M059J (cell line): ENCODE measurements around the gene GOLT1B. TPM values are rescaled to one million over a fixed set of nuclear protein-coding genes. Genes with fewer than 3 reads are reported as not detected.

Experiments used
- DNase-seq: peaks from one replicate; pipeline ENCODE4 v3.0.0-alpha.2; 2012; ENCODE audit warnings: low read depth
- total RNA-seq: library from RNA; depleted of rRNA; stranded (reverse); fragments of >200 nt; shearing (Covaris generic); gene quantifications from 2 replicates; pipeline ENCODE4 v1.2.3, GENCODE V29; 2014

The GOLT1B gene
- total RNA-seq, 1 experiment from 2014 or later, result 121 TPM

GRCh38 chr12:21523148-21523547 lies 21.6 kb downstream of the GOLT1B start:
- no peak for DNase-seq

DNA sequence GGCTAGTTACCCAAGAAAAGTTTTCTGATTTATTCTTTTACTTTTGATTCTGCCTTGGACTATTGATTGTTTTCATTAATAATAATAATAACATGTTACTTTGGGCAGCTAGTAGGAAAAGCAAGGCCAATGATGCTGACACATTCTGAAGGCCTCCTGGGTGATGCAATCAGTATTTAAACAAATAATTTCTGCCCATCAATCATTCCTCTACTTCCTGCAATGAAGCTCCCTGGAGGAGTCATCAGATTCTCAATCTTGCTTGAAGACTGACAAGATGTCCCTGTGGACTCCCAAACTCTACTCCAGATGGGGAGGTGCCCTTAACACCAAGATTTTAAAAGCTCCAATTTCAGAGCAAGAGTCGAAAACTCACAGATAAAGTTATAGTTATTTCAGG lies 24.5 kb downstream of the GOLT1B start, which contains the start of gene SPX:
Gene SPX, plus strand, starts transcription at position 244 of the 400 bp plus-strand sequence. CDS start 177 bp downstream, outside the sequence.
- DNase-seq, result peak; percentile 24

- no peak for DNase-seq
These were observed 25.2 kb downstream of the GOLT1B start for GRCh38 chr12:21526721-21527345.

DNA sequence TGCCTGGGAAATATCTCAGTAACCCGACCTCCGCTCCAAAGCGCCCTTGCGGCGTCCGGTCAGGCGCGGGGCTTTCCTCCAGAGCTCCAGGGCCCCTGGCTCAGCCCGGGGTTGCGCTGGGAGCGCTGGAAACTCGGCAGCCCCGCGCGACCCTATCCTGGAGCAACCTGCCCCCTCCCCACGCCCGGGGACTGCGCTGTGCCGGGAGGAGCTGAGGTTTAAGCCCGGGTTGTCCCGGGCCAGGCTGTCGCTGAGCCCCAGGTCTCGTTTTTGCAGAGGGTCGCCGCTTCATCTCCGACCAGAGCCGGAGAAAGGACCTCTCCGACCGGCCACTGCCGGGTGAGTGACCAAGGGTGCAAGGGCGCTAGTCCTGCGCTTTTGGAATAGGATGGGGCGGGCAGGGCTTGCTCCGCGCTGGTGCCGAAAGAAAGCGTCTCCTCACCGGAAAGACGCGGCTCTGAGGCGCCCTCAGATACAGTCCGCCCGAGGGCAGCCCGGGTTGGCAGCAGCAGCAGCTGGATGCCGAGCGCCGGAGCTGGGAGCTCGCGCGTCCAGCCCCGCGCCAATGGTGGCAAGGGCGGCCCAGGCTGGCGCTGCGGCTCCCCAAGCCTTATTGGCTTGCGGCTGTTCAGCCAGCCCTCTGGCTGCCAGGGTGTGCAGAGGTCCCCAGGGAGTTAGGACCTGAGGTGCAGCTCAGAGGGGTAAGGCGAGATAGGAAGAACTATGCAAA lies 26.0 kb downstream of the GOLT1B start:
- DNase-seq, result peak; percentile 71

- peak; percentile 5 for DNase-seq
These were observed 27.4 kb downstream of the GOLT1B start for GRCh38 chr12:21528953-21529352.

- DNase-seq, result no peak
These were observed 27.9 kb downstream of the GOLT1B start for GRCh38 chr12:21529456-21529855.

GRCh38 chr12:21538061-21538653 lies 36.6 kb downstream of the GOLT1B start:
- DNase-seq, result peak; percentile 42

GRCh38 chr12:21539797-21540196 lies 38.2 kb downstream of the GOLT1B start:
- DNase-seq, result no peak

GRCh38 chr12:21541773-21542172 lies 40.2 kb downstream of the GOLT1B start:
- DNase-seq, result no peak

DNA sequence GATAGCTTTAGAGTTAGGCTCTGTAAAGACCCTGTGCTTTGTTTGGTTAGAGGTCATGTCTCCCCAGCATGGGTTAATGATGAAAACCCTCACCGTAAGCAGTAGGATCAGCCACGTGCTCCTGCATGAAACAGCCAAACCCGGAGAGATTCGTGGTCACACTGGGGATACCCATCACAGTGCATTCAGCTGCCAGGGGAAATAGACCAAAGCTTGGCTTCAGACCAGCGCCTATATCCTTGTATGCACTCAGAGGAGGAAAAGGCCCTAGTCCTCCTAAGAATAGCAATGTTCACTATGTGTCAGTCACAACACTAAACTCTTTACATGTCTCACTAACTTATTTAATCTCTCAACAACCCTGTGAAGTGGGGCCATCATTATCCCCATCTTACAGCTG lies 40.8 kb downstream of the GOLT1B start:
- DNase-seq, result no peak

GRCh38 chr12:21543151-21543550 lies 41.6 kb downstream of the GOLT1B start:
- DNase-seq, result no peak

DNA sequence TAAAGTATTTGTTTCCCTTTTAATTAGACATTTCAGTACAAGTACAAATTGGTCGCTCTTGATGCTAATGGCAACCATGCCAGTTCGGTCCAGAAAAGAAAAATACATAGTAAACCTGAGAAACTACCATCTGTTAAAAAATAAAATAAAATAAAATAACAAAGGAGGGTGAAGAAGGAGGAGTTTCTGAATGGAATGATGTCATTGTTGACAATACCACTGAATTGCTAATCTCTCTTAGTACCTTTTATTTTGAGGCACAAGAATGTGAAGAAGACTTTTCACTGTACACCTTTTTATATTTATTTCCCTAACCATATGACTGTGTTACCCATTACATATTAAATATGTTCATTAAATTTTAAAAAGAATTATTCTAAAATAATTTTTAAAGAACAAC lies 44.0 kb downstream of the GOLT1B start:
- no peak for DNase-seq

DNA sequence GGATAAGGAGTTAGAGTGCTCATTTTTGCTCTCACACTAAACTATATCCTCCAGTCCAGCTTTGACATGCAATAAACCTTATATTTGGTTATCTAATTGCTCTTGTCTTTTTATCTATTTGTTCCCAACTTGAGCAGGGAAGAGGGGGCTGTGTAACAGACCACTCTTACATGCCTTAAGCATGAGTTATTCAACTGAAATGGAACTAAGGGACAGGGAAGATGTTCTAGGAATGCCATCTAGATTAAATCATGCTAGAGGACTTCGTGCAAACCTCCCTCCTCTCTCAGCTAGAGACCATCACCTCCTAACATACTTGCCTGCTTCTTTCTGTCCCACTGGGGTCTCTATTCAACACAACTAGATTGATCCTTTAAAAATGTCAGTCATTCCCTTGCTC lies 45.1 kb downstream of the GOLT1B start:
- no peak for DNase-seq

DNA sequence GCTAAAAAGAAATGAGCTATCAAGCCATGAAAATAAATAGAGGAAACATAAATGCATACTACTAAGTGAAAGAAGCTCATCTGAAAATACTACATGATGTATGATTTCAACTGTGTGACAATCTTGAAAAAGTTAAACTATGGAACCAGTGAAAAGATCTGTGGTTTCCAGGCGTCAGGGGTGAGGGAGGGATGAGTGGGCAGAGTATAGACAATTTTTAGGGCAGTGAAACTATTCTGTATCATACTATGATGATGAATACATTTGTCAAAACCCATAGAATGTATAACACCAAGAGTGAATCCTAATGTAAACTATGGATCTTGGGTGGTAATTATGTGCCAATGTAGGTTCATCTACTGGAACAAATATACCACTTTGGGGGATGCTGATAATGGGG lies 45.8 kb downstream of the GOLT1B start:
- no peak for DNase-seq

GRCh38 chr12:21551841-21552465 lies 50.4 kb downstream of the GOLT1B start:
- DNase-seq, result no peak

- DNase-seq, result no peak
These were observed 51.2 kb downstream of the GOLT1B start for GRCh38 chr12:21552635-21553328.

- no peak for DNase-seq
These were observed 51.7 kb downstream of the GOLT1B start for GRCh38 chr12:21553329-21553675.

- DNase-seq, result no peak
These were observed 56.6 kb downstream of the GOLT1B start for GRCh38 chr12:21558100-21558679.

GRCh38 chr12:21559855-21560569 lies 58.4 kb downstream of the GOLT1B start:
- DNase-seq, result no peak

DNA sequence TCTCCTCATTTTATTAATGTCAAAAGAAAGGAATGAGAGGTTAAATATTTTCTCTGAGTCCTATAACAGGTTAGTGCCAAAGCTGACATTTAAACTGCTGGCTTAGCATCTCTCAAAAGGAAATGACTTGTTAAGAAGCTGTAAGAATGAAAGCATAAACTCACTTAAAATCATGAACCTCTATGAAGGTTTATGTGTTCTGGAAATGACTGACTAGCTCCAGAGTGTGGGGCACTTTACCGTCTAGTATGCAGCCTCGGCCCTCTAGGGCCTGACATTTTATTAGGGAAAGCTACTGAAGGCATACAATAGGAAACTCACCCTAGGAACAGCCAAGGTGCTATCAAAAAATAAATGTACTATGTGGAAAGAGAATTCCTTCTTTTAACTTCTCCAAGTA lies 59.6 kb downstream of the GOLT1B start:
- no peak for DNase-seq

DNA sequence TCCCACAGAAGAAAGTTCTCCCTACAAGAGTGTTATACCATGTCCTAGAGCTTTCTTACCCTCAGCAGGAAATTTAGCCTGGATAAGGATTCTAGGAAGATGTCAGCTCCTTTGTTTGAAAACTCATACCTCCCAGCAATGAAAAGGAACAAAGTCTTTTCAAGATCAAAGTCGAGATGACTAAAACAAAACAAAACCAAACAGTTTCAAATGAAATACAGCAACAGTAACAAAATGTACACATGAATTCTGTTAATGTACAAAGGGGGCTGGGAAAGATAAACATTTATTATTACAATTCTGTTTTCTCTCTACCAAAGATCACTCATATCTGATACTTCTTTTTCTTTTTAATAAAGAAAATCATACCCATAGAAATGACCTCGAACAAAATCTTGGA lies 61.3 kb downstream of the GOLT1B start:
- DNase-seq, result no peak
